Measurements from ENCODE around the gene ARSG.
"Not testable (repeated sequence)": the region's sequence is repeated elsewhere in the genome, so short reads cannot be mapped to it uniquely, and the experiment has no call there.

The ARSG gene

DNA sequence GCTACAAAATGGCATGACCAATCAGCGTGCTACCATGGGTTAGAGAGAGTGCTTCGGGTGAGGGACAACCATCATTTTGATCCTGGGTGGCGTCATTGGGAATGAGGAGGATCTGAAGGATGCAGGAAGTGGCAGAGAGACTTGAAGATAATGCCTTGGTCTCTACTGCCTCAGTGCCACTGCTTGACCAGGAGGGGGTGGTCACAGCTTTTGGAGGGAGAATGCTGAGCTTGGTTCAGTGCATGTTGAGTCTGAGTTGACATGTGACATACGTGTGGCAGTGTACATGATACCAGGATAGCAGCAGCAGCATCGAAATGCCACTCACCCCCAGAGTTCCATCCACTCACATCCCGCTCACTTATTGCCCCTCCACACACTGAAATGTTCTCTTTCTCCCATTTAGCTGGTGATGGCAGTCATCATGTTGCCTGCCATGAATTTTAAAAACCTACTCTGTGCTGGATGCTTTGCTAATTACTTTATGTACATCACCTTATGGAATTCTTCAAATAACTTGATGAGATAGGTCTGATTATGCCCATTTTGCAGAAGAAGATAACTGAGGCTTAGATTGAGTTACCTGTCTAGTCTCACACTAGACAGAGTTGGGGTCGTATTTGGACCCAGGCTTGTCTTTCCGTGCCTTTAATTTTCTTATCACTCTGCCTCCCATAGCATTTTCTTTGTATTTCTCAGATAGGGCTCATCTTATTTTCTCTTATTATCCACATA lies 36.7 kb downstream of the ARSG start:
- Mint-ChIP-seq H3K27ac (no peak overlapping the region), H3K4me1 (no peaks in the 10 kb centered on the region), H3K9me3 (peaks cover 50% of the 10 kb centered on the region), H3K27me3 (ENCODE audit: low read depth, poor library complexity) (peaks cover 19% of the 10 kb centered on the region), H3K36me3 (ENCODE audit: low read depth) (peaks cover 12% of the 10 kb centered on the region), H3K4me3 (no peak overlapping the region)
- no peak for DNase-seq
- TF ChIP-seq, protein P1, sequence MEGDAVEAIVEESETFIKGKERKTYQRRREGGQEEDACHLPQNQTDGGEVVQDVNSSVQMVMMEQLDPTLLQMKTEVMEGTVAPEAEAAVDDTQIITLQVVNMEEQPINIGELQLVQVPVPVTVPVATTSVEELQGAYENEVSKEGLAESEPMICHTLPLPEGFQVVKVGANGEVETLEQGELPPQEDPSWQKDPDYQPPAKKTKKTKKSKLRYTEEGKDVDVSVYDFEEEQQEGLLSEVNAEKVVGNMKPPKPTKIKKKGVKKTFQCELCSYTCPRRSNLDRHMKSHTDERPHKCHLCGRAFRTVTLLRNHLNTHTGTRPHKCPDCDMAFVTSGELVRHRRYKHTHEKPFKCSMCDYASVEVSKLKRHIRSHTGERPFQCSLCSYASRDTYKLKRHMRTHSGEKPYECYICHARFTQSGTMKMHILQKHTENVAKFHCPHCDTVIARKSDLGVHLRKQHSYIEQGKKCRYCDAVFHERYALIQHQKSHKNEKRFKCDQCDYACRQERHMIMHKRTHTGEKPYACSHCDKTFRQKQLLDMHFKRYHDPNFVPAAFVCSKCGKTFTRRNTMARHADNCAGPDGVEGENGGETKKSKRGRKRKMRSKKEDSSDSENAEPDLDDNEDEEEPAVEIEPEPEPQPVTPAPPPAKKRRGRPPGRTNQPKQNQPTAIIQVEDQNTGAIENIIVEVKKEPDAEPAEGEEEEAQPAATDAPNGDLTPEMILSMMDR (IDR thresholded peaks at IDR 0.05), result no peak

DNA sequence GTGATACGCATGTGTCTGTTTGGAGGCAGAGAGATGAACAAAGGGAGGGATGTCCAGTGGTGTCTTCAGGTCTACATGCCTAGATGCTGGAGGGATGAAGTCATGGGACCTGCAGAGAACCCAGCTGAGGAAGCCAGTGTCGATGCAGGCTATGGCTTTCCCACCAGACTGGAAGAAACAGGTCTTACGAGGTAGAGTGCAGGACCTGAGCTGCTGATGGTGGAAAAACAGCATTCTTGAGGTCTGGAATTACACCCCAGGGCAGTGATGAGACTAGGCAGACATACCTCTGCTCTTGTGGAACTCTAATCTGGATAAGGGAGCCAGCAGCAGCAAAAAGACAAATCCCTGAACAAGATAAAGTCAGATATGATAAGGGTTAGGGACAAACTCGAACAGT lies 37.4 kb downstream of the ARSG start:
- TF ChIP-seq, protein P1 (IDR thresholded peaks at IDR 0.05), result no peak
- DNase-seq, result no peak
- Mint-ChIP-seq H3K4me1 (no peaks in the 10 kb centered on the region), H3K27me3 (ENCODE audit: low read depth, poor library complexity) (peaks cover 19% of the 10 kb centered on the region), H3K4me3 (no peak overlapping the region), H3K36me3 (ENCODE audit: low read depth) (peaks cover 13% of the 10 kb centered on the region), H3K9me3 (peaks cover 54% of the 10 kb centered on the region), H3K27ac (no peak overlapping the region)

DNA sequence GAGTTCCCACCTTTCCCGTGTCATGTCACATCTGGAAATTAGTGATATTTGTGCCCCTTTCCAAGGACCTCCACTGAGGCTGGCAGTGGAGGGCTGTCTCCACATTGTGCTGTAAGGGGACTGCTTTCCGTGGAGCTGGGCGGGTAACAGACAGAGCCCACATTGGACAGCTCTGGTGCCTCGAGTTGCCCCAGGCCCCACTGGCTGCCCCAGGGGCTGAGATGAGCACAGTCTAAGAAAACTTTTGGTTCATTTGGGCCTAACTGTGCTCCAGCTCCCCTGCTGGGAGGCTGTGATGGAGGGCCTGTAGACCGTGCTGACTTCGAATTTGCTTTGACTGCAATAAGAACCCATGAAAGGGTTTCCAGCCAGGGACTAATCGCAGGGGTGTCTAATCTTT lies 38.0 kb downstream of the ARSG start:
- DNase-seq, result no peak
- Mint-ChIP-seq H3K4me3 (no peak overlapping the region), H3K36me3 (ENCODE audit: low read depth) (peaks cover 13% of the 10 kb centered on the region), H3K27me3 (ENCODE audit: low read depth, poor library complexity) (peaks cover 19% of the 10 kb centered on the region), H3K4me1 (no peaks in the 10 kb centered on the region), H3K27ac (no peak overlapping the region), H3K9me3 (peaks cover 57% of the 10 kb centered on the region)
- TF ChIP-seq, protein P1 (IDR thresholded peaks at IDR 0.05), result no peak

DNA sequence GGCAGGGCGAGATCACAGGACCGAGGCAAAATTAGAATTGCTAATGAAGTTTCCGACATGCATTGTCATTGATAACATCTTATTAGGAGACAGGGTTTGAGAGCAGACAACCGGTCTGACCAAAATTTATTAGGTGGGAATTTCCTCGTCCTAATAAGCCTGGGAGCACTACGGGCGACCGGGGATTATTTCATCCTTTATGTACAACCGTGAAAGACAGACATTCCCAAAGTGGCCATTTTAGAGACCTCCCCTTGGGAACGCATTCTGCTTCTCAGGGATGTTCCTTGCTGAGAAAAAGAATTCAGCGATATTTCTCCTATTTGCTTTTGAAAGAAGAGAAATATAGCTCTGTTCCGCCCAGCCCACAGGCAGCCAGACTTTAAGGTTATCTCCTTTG lies 40.6 kb downstream of the ARSG start:
- H3K4me3 Mint-ChIP-seq, H3K4me1 Mint-ChIP-seq, H3K27ac Mint-ChIP-seq, DNase-seq: not testable (repeated sequence)
- Mint-ChIP-seq H3K27me3 (ENCODE audit: low read depth, poor library complexity) (peaks cover 18% of the 10 kb centered on the region), H3K36me3 (ENCODE audit: low read depth) (peaks cover 17% of the 10 kb centered on the region), H3K9me3 (peaks cover 64% of the 10 kb centered on the region)

DNA sequence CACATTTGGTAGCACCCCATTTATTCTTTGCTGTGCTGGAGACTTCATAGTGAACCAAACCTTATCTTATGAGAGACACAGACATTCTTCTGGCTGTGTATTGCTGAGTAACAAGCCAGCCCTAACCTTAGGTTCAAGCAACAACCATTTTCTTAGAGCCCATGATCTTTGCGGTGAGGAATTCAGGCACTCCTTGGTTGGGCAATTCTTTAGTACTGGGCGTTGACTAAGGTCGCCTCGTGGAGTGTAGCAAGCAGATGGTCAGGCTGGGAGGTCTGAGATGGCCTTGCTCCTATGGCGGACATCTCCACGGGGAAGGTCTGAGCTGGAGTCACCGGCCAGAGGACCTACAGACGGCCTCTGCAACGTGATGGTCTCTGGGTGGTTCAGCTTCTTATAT lies 43.1 kb downstream of the ARSG start:
- H3K27ac Mint-ChIP-seq, result no peak overlapping the region
- H3K9me3 Mint-ChIP-seq, result peaks cover 50% of the 10 kb centered on the region
- peaks cover 17% of the 10 kb centered on the region for H3K36me3 Mint-ChIP-seq (ENCODE audit: low read depth)
- TF ChIP-seq, protein P1 (IDR thresholded peaks at IDR 0.05), result no peak
- H3K4me3 Mint-ChIP-seq, result no peak overlapping the region
- H3K27me3 Mint-ChIP-seq (ENCODE audit: low read depth, poor library complexity), result peaks cover 13% of the 10 kb centered on the region
- no peaks in the 10 kb centered on the region for H3K4me1 Mint-ChIP-seq
- DNase-seq, result no peak

DNA sequence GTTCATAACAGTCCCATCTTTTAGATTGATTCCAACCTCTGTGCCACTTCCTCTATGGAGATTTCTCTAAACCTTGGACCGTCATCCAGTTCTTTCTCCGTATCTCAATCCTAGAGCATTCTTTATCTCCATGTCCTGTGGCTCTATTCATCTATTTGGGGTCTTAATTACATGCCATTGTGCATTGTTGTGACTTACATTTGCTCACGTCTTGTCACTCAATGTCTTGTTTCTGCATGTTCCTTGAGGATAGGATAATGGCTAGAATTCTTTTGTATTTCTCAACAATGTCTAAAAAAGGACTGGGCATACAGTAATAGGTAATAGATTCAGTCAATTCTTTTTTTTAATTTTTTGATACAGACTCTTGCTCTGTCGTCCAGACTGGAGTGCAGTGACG lies 50.2 kb downstream of the ARSG start:
- Mint-ChIP-seq H3K27ac (no peak overlapping the region), H3K27me3 (ENCODE audit: low read depth, poor library complexity) (peaks cover 18% of the 10 kb centered on the region), H3K4me1 (peaks cover 22% of the 10 kb centered on the region), H3K36me3 (ENCODE audit: low read depth) (no peaks in the 10 kb centered on the region), H3K9me3 (no peaks in the 10 kb centered on the region), H3K4me3 (no peak overlapping the region)
- TF ChIP-seq, protein P1 (IDR thresholded peaks at IDR 0.05), result no peak
- no peak for DNase-seq

All from nephron progenitor cell (in vitro differentiated cells).